ENCODE measurements around the gene PAPSS2. TPM values are rescaled to one million over a fixed set of nuclear protein-coding genes. Genes with fewer than 3 reads are reported as not detected.
"Not testable (repeated sequence)": the region's sequence is repeated elsewhere in the genome, so short reads cannot be mapped to it uniquely, and the experiment has no call there.

Gene PAPSS2
- total and polyA plus RNA-seq, 11 donors = 1.9 to 32.6 (median 5.8) TPM

GRCh38 chr10:87739703-87740102 is 80.0 kb downstream of the PAPSS2 start:
- Histone ChIP-seq H3K4me3 (no peak overlapping the region), H3K27me3 (no peaks in the 10 kb centered on the region), H3K9me3 (no peaks in the 10 kb centered on the region), H3K27ac (no peak overlapping the region), H3K36me3 (peaks cover 0 to 16% (median 5%) of the 10 kb centered on the region in 9 donors), H3K4me1 (peaks cover 0 to 18% (median 5%) of the 10 kb centered on the region in 12 donors)
- intact Hi-C loops (cut with DNase I) = loop anchor here in 6 of 10 donors (5.0 to 10.0 kb wide), 2 partner anchors 205 to 207 kb away; no protein-coding TSS in a partner anchor
- 88 to 93% (median 91%) methylated on average over 4 of the region's 4 CpGs for WGBS, 4 donors
- DNase-seq (no peak), ATAC-seq (no peak)
- no peak for TF ChIP-seq CTCF (IDR thresholded peaks at IDR 0.05)
- TF ChIP-seq POLR2A (IDR thresholded peaks at IDR 0.05) = no peak

DNA sequence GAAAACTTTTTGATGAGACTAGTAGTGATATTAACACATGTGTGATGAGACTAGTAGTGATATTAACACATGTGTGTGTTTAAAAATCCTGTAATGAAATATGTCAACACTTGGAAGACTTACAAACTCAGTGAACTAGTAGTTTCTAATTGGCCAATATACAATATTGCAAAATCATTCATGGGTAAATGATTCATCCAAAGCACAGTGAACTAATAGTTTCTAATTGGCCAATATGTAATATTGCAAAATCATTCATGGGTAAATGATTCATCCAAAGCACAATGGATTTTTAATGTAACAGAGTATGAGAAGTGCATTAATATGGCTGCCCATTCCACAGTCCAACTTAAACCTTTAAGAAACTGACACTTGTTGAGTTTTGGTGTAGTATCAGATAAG is 80.6 kb downstream of the PAPSS2 start:
- Histone ChIP-seq H3K9me3 (no peaks in the 10 kb centered on the region), H3K4me1 (peaks cover 0 to 13% (median 0%) of the 10 kb centered on the region in 12 donors), H3K27ac (no peak overlapping the region), H3K4me3 (no peak overlapping the region), H3K36me3 (peaks cover 0 to 21% (median 9%) of the 10 kb centered on the region in 9 donors), H3K27me3 (no peaks in the 10 kb centered on the region)
- DNase-seq = no peak
- no peak for TF ChIP-seq POLR2A (IDR thresholded peaks at IDR 0.05)
- no peak for TF ChIP-seq CTCF (IDR thresholded peaks at IDR 0.05)
- peak in 1 of 4 donors; percentile 29 for ATAC-seq
- intact Hi-C loops (cut with DNase I) = no loop called here

DNA sequence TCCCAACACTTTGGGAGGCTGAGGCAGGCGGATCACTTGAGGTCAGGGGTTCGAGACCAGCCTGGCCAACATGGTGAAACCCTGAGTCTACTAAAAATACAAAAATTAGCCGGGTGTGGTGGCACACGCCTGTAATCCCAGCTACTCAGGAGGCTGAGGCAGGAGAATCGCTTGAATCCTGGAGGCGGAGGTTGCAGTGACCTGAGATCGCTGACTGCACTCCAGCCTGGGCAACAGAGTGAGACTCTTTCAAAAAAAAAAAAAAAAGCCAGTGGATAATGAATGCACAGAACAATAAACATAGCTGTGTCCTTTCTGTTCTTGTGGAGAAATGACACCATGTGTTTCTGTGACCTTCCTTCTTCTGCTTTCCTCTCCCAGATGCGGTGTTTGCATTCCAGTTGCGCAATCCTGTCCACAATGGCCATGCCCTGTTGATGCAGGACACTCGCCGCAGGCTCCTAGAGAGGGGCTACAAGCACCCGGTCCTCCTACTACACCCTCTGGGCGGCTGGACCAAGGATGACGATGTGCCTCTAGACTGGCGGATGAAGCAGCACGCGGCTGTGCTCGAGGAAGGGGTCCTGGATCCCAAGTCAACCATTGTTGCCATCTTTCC is 83.4 kb downstream of the PAPSS2 start:
- intact Hi-C loops (cut with DNase I); H3K4me3 ChIP-seq; H3K27ac ChIP-seq; H3K9me3 ChIP-seq; H3K27me3 ChIP-seq: not testable (repeated sequence)
- peaks cover 0 to 12% (median 0%) of the 10 kb centered on the region in 12 donors for H3K4me1 ChIP-seq
- 95 to 96% (median 96%) methylated on average over 17 to 18 of the region's 18 CpGs for WGBS, 4 donors
- H3K36me3 ChIP-seq = peaks cover 0 to 30% (median 14%) of the 10 kb centered on the region in 9 donors
- ATAC-seq (peak in 1 of 4 donors; percentile 24), DNase-seq (peak in 1 of 5 donors; percentile 65)

- intact Hi-C loops (cut with DNase I) = no loop called here
- WGBS, 4 donors = 97 to 99% (median 98%) methylated on average over 2 of the region's 2 CpGs
- H3K4me1 ChIP-seq = peaks cover 0 to 11% (median 0%) of the 10 kb centered on the region in 12 donors
- TF ChIP-seq CTCF (IDR thresholded peaks at IDR 0.05) (no peak), POLR2A (IDR thresholded peaks at IDR 0.05) (no peak)
- H3K36me3 ChIP-seq = peaks cover 0 to 30% (median 14%) of the 10 kb centered on the region in 9 donors
- H3K9me3 ChIP-seq = no peaks in the 10 kb centered on the region
- DNase-seq = no peak
- no peak overlapping the region for H3K27ac ChIP-seq
- no peaks in the 10 kb centered on the region for H3K27me3 ChIP-seq
- ATAC-seq = no peak
- no peak overlapping the region for H3K4me3 ChIP-seq
Measured at GRCh38 chr10:87744606-87745005, 84.9 kb downstream of the PAPSS2 start.

DNA sequence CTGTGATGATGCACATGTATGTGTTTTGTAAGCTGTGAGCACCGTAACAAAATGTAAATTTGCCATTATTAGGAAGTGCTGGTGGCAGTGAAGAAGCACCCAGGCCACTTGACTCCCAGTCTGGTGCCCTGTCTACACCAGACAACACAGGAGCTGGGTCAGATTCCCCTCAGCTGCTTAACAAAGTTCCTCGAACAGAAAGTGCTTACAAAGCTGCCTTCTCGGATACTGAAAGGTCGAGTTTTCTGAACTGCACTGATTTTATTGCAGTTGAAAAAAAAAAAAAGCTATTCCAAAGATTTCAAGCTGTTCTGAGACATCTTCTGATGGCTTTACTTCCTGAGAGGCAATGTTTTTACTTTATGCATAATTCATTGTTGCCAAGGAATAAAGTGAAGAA is 87.2 kb downstream of the PAPSS2 start:
- Histone ChIP-seq H3K27me3 (no peaks in the 10 kb centered on the region), H3K4me3 (no peak overlapping the region), H3K27ac (no peak overlapping the region), H3K9me3 (no peaks in the 10 kb centered on the region), H3K36me3 (peaks cover 0 to 36% (median 14%) of the 10 kb centered on the region in 9 donors), H3K4me1 (no peaks in the 10 kb centered on the region)
- intact Hi-C loops (cut with DNase I) = no loop called here
- DNase-seq (no peak), ATAC-seq (no peak)
- TF ChIP-seq POLR2A (IDR thresholded peaks at IDR 0.05) (no peak), CTCF (IDR thresholded peaks at IDR 0.05) (no peak)
- WGBS, 4 donors = 69 to 78% (median 71%) methylated on average over 4 of the region's 4 CpGs

DNA sequence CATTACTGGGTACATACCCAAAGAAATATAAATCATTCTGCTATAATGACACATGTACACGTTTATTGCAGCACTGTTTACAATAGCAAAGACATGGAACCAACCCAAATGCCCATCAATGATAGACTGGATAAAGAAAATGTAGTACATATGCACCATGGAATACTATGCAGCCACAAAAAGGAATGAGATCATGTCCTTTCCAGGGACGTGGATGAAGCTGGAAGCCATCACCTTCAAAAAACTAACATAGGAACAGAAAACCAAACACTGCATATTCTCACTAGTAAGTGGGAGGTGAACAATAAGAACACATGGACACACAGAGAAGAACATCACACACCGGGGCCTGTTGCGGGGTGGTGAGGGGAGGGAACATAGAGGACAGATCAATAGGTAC is 88.6 kb downstream of the PAPSS2 start:
- H3K36me3 ChIP-seq = peaks cover 0 to 47% (median 17%) of the 10 kb centered on the region in 9 donors
- DNase-seq; H3K9me3 ChIP-seq; H3K27ac ChIP-seq; H3K4me3 ChIP-seq; ATAC-seq; H3K4me1 ChIP-seq; intact Hi-C loops (cut with DNase I); H3K27me3 ChIP-seq: not testable (repeated sequence)
- 93 to 97% (median 95%) methylated on average over 4 of the region's 4 CpGs for WGBS, 4 donors
